Activated CD4-positive, alpha-beta T cell treated with anti-CD3 and anti-CD28 coated beads for 36 hours (primary cell): ENCODE data around the gene ZMIZ1. TPM values are rescaled to one million over a fixed set of nuclear protein-coding genes. Genes with fewer than 3 reads are reported as not detected.

ENCODE experiments used
- ATAC-seq: fragments of 200-7000 bp; cut with Tn5 transposase; one replicate; pipeline ENCODE4 v1.10.0; 2021; ENCODE audit warnings: mild to moderate bottlenecking, moderate library complexity
- CTCF ChIA-PET: fragments of 350-600 bp; sonication (Branson Sonifier 250); formaldehyde crosslinking; loops from one replicate; lab custom pipeline; 2021; ENCODE audit warnings: antibody characterized with exemption; lab: Charles Lee
- POLR2A ChIA-PET: fragments of 350-600 bp; sonication (Branson Sonifier 250); formaldehyde crosslinking; loops from one replicate; lab custom pipeline; 2021; ENCODE audit warnings: antibody characterized with exemption, inconsistent platforms; lab: Charles Lee
- DNase-seq: peaks from one replicate; pipeline ENCODE4 v3.0.0-alpha.2; 2020
- H3K27ac Mint-ChIP-seq: one replicate; pipeline ENCODE4 v1.8.0; 2021; ENCODE audit warnings: mixed read lengths
- H3K27me3 Mint-ChIP-seq: one replicate; pipeline ENCODE4 v1.8.0; 2021; ENCODE audit warnings: mixed read lengths
- H3K36me3 Mint-ChIP-seq: one replicate; pipeline ENCODE4 v1.8.0; 2021; ENCODE audit warnings: low read depth, mixed read lengths
- H3K4me1 Mint-ChIP-seq: one replicate; pipeline ENCODE4 v1.8.0; 2021; ENCODE audit warnings: mixed read lengths
- H3K4me3 Mint-ChIP-seq: one replicate; pipeline ENCODE4 v1.8.0; 2021; ENCODE audit warnings: mild to moderate bottlenecking, moderate library complexity, mixed read lengths
- H3K9me3 Mint-ChIP-seq: one replicate; pipeline ENCODE4 v1.8.0; 2021; ENCODE audit warnings: low read depth, mixed read lengths
- intact Hi-C, 2 experiments: fragments of 100-400 bp; cut with DNase I in 1 of 2; cut with micrococcal nuclease in 1 of 2; formaldehyde crosslinking; loops; one replicate each; pipeline versions ENCODE4 v1.14.2 to v1.15.1; 2022 to 2024; cut with DNase I, micrococcal nuclease
- total RNA-seq, 2 experiments: library from RNA; stranded (reverse); gene quantifications; one replicate each; pipeline ENCODE4 v1.2.3, GENCODE V29; 2021

The ZMIZ1 gene
- total RNA-seq, 2 experiments from 2014 or later: 33.9 to 34.3 TPM

GRCh38 chr10:79077488-79078173 lies 8.9 kb downstream of the ZMIZ1 start:
- ATAC-seq: no peak
- no peak overlapping the region for H3K4me3 Mint-ChIP-seq
- intact Hi-C loops: no loop called here
- CTCF ChIA-PET: interaction anchor here (0.9 kb wide), 1 partner anchor 11 kb away, joined by 4 read pairs; no protein-coding TSS in a partner anchor
- peaks cover 2% of the 10 kb centered on the region for H3K4me1 Mint-ChIP-seq
- no peaks in the 10 kb centered on the region for H3K9me3 Mint-ChIP-seq
- H3K36me3 Mint-ChIP-seq: no peaks in the 10 kb centered on the region
- POLR2A ChIA-PET: no interaction called here
- H3K27ac Mint-ChIP-seq: no peak overlapping the region
- no peak for DNase-seq
- H3K27me3 Mint-ChIP-seq: no peaks in the 10 kb centered on the region

DNA sequence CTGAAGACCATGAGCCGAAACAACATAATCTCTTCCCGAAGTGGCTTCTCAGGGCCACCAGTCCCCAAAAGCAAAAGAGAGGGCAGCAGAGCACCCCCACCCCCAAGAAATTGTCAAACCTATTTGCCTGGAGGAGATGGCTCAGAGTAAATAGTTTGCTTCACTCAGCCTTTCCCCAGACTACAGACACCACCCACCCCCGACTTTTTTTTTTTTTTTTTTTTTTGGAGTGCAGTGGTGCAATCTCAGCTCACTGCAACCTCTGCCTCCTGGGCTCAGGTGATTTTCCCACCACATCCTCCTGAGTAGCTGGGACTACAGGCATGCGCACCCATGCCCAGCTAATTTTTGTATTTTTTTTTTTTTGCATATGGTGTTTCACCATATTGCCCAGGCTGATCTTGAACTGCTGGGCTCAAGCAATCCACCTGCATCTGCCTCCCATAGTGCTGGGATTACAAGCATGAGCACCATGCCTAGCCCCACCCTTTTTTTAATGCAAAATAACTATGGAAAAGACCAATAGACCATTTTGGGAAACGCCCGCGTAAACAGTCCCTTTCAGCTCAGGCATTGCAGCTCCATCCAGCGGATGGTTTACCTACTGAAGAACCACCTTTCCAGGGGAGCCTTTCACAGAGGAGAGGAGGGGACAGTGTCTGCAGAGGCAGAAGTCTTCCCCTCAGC lies 9.7 kb downstream of the ZMIZ1 start:
- intact Hi-C loops: no loop called here
- ChIA-PET CTCF (interaction anchor here (0.9 kb wide), 1 partner anchor 12 kb away, joined by 4 read pairs; no protein-coding TSS in a partner anchor), POLR2A (no interaction called here)
- no peak overlapping the region for H3K4me3 Mint-ChIP-seq
- peaks cover 9% of the 10 kb centered on the region for H3K4me1 Mint-ChIP-seq
- H3K27ac Mint-ChIP-seq: no peak overlapping the region
- ATAC-seq (no peak), DNase-seq (no peak)
- H3K9me3 Mint-ChIP-seq: no peaks in the 10 kb centered on the region
- H3K27me3 Mint-ChIP-seq: no peaks in the 10 kb centered on the region
- no peaks in the 10 kb centered on the region for H3K36me3 Mint-ChIP-seq

DNA sequence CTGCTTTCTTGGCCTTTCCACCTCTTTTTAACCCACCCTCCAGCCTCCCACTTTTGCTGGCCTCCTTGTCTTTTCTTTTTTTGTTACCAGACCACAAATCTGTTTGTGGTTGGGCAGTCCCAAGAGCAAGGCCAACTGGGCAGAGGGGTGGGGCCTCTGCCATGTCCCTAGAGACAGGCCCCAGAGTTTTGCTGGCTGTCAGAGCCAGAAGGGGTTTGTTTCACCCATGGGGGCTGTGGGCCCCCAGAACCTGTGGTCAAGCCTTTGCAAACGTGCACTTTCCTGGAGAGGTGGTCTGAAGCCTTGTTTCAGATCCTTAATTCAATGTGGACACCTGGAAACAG lies 10.3 kb downstream of the ZMIZ1 start:
- Mint-ChIP-seq H3K4me3 (no peak overlapping the region), H3K36me3 (no peaks in the 10 kb centered on the region), H3K9me3 (no peaks in the 10 kb centered on the region), H3K27me3 (no peaks in the 10 kb centered on the region), H3K27ac (no peak overlapping the region), H3K4me1 (peaks cover 12% of the 10 kb centered on the region)
- ATAC-seq: no peak
- intact Hi-C loops: no loop called here
- DNase-seq: no peak
- CTCF ChIA-PET: interaction anchor here (0.6 kb wide), 1 partner anchor 125 kb away, joined by 4 read pairs; no protein-coding TSS in a partner anchor
- POLR2A ChIA-PET: no interaction called here

- ATAC-seq (no peak), DNase-seq (no peak)
- Mint-ChIP-seq H3K27me3 (no peaks in the 10 kb centered on the region), H3K36me3 (no peaks in the 10 kb centered on the region), H3K4me1 (peaks cover 18% of the 10 kb centered on the region), H3K9me3 (no peaks in the 10 kb centered on the region), H3K27ac (no peak overlapping the region), H3K4me3 (no peak overlapping the region)
- POLR2A ChIA-PET: no interaction called here
- CTCF ChIA-PET: interaction anchor here (0.6 kb wide), 1 partner anchor 124 kb away, joined by 4 read pairs; no protein-coding TSS in a partner anchor
- intact Hi-C loops: no loop called here
Observed at GRCh38 chr10:79079490-79080355, 11.0 kb downstream of the ZMIZ1 start.

DNA sequence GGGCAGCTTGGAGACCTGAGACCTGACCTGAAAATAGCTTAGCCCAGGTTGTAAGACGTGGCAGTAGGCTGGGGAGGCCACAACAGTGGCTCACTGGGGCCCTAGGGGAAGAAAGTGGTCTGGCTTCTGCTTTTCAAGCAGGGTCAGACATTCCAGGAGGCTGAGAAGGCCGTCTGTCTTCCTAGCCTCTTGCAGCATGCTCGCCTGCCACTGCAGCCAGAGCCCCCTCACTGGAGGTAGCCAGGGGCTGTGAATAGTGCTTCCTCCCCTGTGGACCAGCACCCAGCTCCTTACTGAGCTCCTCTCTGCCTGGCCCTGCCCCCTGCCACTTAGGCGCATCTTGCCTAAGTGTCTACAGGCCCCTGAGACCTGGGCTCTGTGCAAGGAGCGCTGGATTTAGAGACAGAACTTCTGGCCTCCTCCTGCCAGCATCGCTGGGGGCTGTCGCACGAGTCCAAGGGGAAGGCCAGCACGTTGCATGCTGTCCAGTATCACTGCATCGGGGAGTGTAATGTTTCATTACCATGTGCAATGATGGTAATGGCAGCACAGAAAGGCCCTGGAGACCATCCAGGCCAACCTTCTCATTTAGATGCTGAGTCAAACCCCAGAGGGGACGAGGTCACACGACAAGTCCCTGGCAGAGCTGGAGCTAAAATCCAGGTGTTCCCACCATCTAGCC lies 12.7 kb downstream of the ZMIZ1 start:
- ATAC-seq: no peak
- intact Hi-C loops: no loop called here
- Mint-ChIP-seq H3K36me3 (no peaks in the 10 kb centered on the region), H3K27ac (no peak overlapping the region), H3K4me1 (peaks cover 20% of the 10 kb centered on the region), H3K27me3 (no peaks in the 10 kb centered on the region), H3K9me3 (no peaks in the 10 kb centered on the region), H3K4me3 (no peak overlapping the region)
- POLR2A ChIA-PET: no interaction called here
- CTCF ChIA-PET: no interaction called here
- no peak for DNase-seq

DNA sequence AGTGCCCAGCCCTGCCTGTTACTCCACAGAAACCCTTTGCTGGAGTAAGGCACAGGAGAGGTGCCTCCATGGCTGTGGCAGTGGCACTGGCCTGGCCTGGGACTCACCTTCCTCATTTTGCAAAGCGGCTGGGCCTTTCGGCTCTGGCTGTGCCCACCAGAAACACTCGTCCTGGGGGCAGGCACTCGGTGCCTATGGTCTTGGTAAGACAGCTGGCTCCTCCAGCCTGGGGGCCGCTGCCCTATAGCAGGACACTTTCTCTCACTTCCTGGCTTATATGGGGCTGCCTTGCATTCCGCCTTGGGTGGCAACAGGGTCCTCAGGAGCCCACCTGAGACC lies 13.2 kb downstream of the ZMIZ1 start:
- ChIA-PET CTCF (no interaction called here), POLR2A (no interaction called here)
- Mint-ChIP-seq H3K27ac (no peak overlapping the region), H3K4me3 (no peak overlapping the region), H3K36me3 (no peaks in the 10 kb centered on the region), H3K4me1 (peaks cover 20% of the 10 kb centered on the region), H3K27me3 (no peaks in the 10 kb centered on the region), H3K9me3 (no peaks in the 10 kb centered on the region)
- ATAC-seq (no peak), DNase-seq (no peak)
- intact Hi-C loops: no loop called here

GRCh38 chr10:79082631-79083596 lies 14.1 kb downstream of the ZMIZ1 start:
- ChIA-PET CTCF (no interaction called here), POLR2A (no interaction called here)
- no peak overlapping the region for H3K4me3 Mint-ChIP-seq
- no peaks in the 10 kb centered on the region for H3K36me3 Mint-ChIP-seq
- no peak overlapping the region for H3K27ac Mint-ChIP-seq
- H3K27me3 Mint-ChIP-seq: no peaks in the 10 kb centered on the region
- H3K4me1 Mint-ChIP-seq: peaks cover 20% of the 10 kb centered on the region
- ATAC-seq (no peak), DNase-seq (no peak)
- intact Hi-C loops: no loop called here
- no peaks in the 10 kb centered on the region for H3K9me3 Mint-ChIP-seq

- Mint-ChIP-seq H3K27ac (no peak overlapping the region), H3K27me3 (no peaks in the 10 kb centered on the region), H3K36me3 (no peaks in the 10 kb centered on the region), H3K4me1 (peaks cover 18% of the 10 kb centered on the region), H3K9me3 (no peaks in the 10 kb centered on the region), H3K4me3 (no peak overlapping the region)
- ChIA-PET CTCF (interaction anchor here (0.6 to 0.7 kb wide), 3 partner anchors 18 to 244 kb away, joined by 3 to 4 read pairs (median 3); no protein-coding TSS in a partner anchor), POLR2A (no interaction called here)
- intact Hi-C loops: no loop called here
- peak; percentile 23 for ATAC-seq
- peak; percentile 36 for DNase-seq
Observed at GRCh38 chr10:79084012-79084971, 15.5 kb downstream of the ZMIZ1 start.

- POLR2A ChIA-PET: no interaction called here
- Mint-ChIP-seq H3K9me3 (no peaks in the 10 kb centered on the region), H3K36me3 (no peaks in the 10 kb centered on the region), H3K4me3 (no peak overlapping the region), H3K27me3 (no peaks in the 10 kb centered on the region), H3K4me1 (peaks cover 19% of the 10 kb centered on the region), H3K27ac (no peak overlapping the region)
- intact Hi-C loops: no loop called here
- ATAC-seq (no peak), DNase-seq (no peak)
- CTCF ChIA-PET: interaction anchor here (0.6 to 0.7 kb wide), 2 partner anchors 111 to 245 kb away, joined by 3 to 4 read pairs; no protein-coding TSS in a partner anchor
Observed at GRCh38 chr10:79084972-79085597, 16.3 kb downstream of the ZMIZ1 start.
